GM23338 (cell line): Measurements from ENCODE around the gene WIPI1. TPM values are rescaled to one million over a fixed set of nuclear protein-coding genes. Genes with fewer than 3 reads are reported as not detected.

Experiments
- ATAC-seq: fragments of 200-7000 bp; cut with Tn5 transposase; 3 replicates; pipeline ENCODE4 v1.9.1; 2020
- DNase-seq: peaks from one replicate; pipeline ENCODE4 v3.0.0-alpha.2; 2015; ENCODE audit warnings: low spot score
- H2AFZ ChIP-seq: fragments of 200-600 bp; sonication (generic); 2 replicates; pipeline ENCODE4 v1.8.0; 2016; ENCODE audit warnings: antibody characterized with exemption, mild to moderate bottlenecking, moderate library complexity
- H3F3A ChIP-seq: fragments of 200-600 bp; sonication (generic); replicated peaks from 2 replicates; pipeline ENCODE4 v1.8.0; 2017; ENCODE audit warnings: antibody characterized with exemption, mixed run types, low read depth
- H3K27ac ChIP-seq: fragments of 200-600 bp; sonication (generic); 2 replicates; pipeline ENCODE4 v1.6.1; 2016; ENCODE audit warnings: low read depth
- H3K27me3 ChIP-seq: fragments of 200-600 bp; sonication (generic); 2 replicates; pipeline ENCODE4 v1.8.0; 2016; ENCODE audit warnings: mild to moderate bottlenecking, mixed run types, moderate library complexity; ENCODE audit not compliant: insufficient read depth
- H3K36me3 ChIP-seq: fragments of 200-600 bp; sonication (generic); 2 replicates; pipeline ENCODE4 v1.8.0; 2016; ENCODE audit warnings: mild to moderate bottlenecking; ENCODE audit not compliant: insufficient read depth
- H3K4me1 ChIP-seq: fragments of 200-600 bp; sonication (generic); 2 replicates; pipeline ENCODE4 v1.8.0; 2016; ENCODE audit warnings: mild to moderate bottlenecking, moderate library complexity; ENCODE audit not compliant: insufficient read depth
- H3K4me2 ChIP-seq: fragments of 200-600 bp; sonication (generic); 2 replicates; pipeline ENCODE4 v1.7.1; 2017; ENCODE audit warnings: mixed run types
- H3K4me3 ChIP-seq: fragments of 200-600 bp; sonication (generic); 2 replicates; pipeline ENCODE4 v1.6.1; 2016; ENCODE audit warnings: mixed run types
- H3K79me2 ChIP-seq: fragments of 200-600 bp; sonication (generic); replicated peaks from 2 replicates; pipeline ENCODE4 v1.8.0; 2017; ENCODE audit warnings: mild to moderate bottlenecking; ENCODE audit not compliant: insufficient read depth
- H3K9me2 ChIP-seq: fragments of 200-600 bp; sonication (generic); 2 replicates; pipeline ENCODE4 v1.8.0; 2017; ENCODE audit not compliant: insufficient read depth
- H4K20me1 ChIP-seq: fragments of 200-600 bp; sonication (generic); replicated peaks from 2 replicates; pipeline ENCODE4 v1.8.0; 2017; ENCODE audit warnings: mild to moderate bottlenecking; ENCODE audit not compliant: insufficient read depth
- H3K27ac Mint-ChIP-seq: 2 replicates; pipeline ENCODE4 v1.8.0; 2020; ENCODE audit warnings: inconsistent platforms, mild to moderate bottlenecking, moderate library complexity, mixed read lengths
- H3K27me3 Mint-ChIP-seq: 3 replicates; pipeline ENCODE4 v1.8.0; 2022; ENCODE audit warnings: low read depth, mild to moderate bottlenecking, moderate library complexity, mixed read lengths, inconsistent platforms; ENCODE audit not compliant: insufficient read depth, poor library complexity
- H3K36me3 Mint-ChIP-seq: 3 replicates; pipeline ENCODE4 v1.8.0; 2021; ENCODE audit warnings: low read depth, mild to moderate bottlenecking, inconsistent platforms, moderate library complexity, mixed read lengths
- H3K4me1 Mint-ChIP-seq: 3 replicates; pipeline ENCODE4 v1.8.0; 2020; ENCODE audit warnings: mild to moderate bottlenecking, inconsistent platforms, mixed read lengths
- H3K4me3 Mint-ChIP-seq: 3 replicates; pipeline ENCODE4 v1.8.0; 2021; ENCODE audit warnings: moderate library complexity, mild to moderate bottlenecking, inconsistent platforms, mixed read lengths
- H3K9me3 Mint-ChIP-seq: 3 replicates; pipeline ENCODE4 v1.8.0; 2020; ENCODE audit warnings: moderate library complexity, mild to moderate bottlenecking, inconsistent platforms, mixed read lengths
- CREB1 ChIP-seq: fragments of 250-450 bp; sonication (Bioruptor Pico); IDR thresholded peaks from 2 replicates; pipeline ENCODE4 v1.5.0; 2020; ENCODE audit warnings: low read depth, mild to moderate bottlenecking, moderate library complexity
- ETS1 ChIP-seq: IDR thresholded peaks from 2 replicates; pipeline ENCODE4 v1.6.1; 2016; ENCODE audit warnings: antibody characterized with exemption
- EZH2 ChIP-seq: fragments of 200-600 bp; sonication (generic); IDR thresholded peaks from one replicate; pipeline ENCODE4 v1.8.0; 2017; ENCODE audit warnings: antibody characterized with exemption, mild to moderate bottlenecking, low read depth; ENCODE audit not compliant: unreplicated experiment
- EZH2phosphoT487 ChIP-seq: fragments of 200-600 bp; sonication (generic); IDR thresholded peaks from one replicate; pipeline ENCODE4 v1.8.1; 2018; ENCODE audit warnings: antibody characterized with exemption; ENCODE audit not compliant: unreplicated experiment
- JUNB ChIP-seq: IDR thresholded peaks from one replicate; pipeline ENCODE4 v1.6.1; 2016; ENCODE audit warnings: antibody characterized with exemption; ENCODE audit not compliant: unreplicated experiment
- NANOG ChIP-seq: IDR thresholded peaks from 2 replicates; pipeline ENCODE4 v1.6.1; 2016; ENCODE audit warnings: antibody characterized with exemption, borderline replicate concordance
- POLR2AphosphoS5 ChIP-seq: IDR thresholded peaks from 2 replicates; pipeline ENCODE4 v1.6.1; 2016; ENCODE audit warnings: antibody characterized with exemption, low read depth
- ZNF114 ChIP-seq: fragments of 250-450 bp; sonication (Bioruptor Pico); IDR thresholded peaks from 2 replicates; pipeline ENCODE4 v1.5.0; 2020; ENCODE audit warnings: mild to moderate bottlenecking, moderate library complexity
- ZNF331 ChIP-seq: fragments of 250-450 bp; sonication (Bioruptor Pico); IDR thresholded peaks from 2 replicates; pipeline ENCODE4 v1.5.0; 2020; ENCODE audit warnings: low read depth, mild to moderate bottlenecking, moderate library complexity
- polyA plus RNA-seq: library from polyadenylated mRNA; unstranded; fragments of >200 nt; fragmentation: Nextera tagmentation; extraction: Ambion mirVana; gene quantifications from 2 replicates; pipeline ENCODE4 v1.2.1, GENCODE V29; 2016
- total RNA-seq: library from RNA; depleted of rRNA; stranded (reverse); fragments of >200 nt; shearing (Covaris generic); gene quantifications from 2 replicates; pipeline ENCODE4 v1.2.3, GENCODE V29; 2014
- TF ChIP-seq, protein P1 (sequence below), 2 experiments: fragments of 200-600 bp in 1 of 2; sonication (generic) in 1 of 2; conservative IDR thresholded peaks; 2 replicates each; pipeline versions ENCODE4 v1.5.1 to v1.6.1; 2016 to 2017; ENCODE audit warnings: antibody characterized with exemption in 2 of 2, low read depth in 2 of 2, mild to moderate bottlenecking in 2 of 2, moderate library complexity in 1 of 2
- TF ChIP-seq, protein P2 (sequence below): IDR thresholded peaks from one replicate; pipeline ENCODE4 v1.6.1; 2018; ENCODE audit warnings: antibody characterized with exemption; ENCODE audit not compliant: unreplicated experiment

WIPI1 gene
- total and polyA plus RNA-seq, 2 experiments from 2014 or later, result 24.1 to 29.3 TPM

- Histone ChIP-seq H3K27me3 (no peaks in the 10 kb centered on the region), H3K4me2 (no peak overlapping the region), H3K9me2 (no peaks in the 10 kb centered on the region), H3F3A (no peaks in the 10 kb centered on the region), H3K4me1 (no peaks in the 10 kb centered on the region), H3K79me2 (no peaks in the 10 kb centered on the region), H2AFZ (no peak overlapping the region), H4K20me1 (no peaks in the 10 kb centered on the region), H3K27ac (no peak overlapping the region), H3K36me3 (no peaks in the 10 kb centered on the region), H3K4me3 (no peak overlapping the region)
- Mint-ChIP-seq H3K4me1 (peaks cover 11% of the 10 kb centered on the region), H3K9me3 (no peaks in the 10 kb centered on the region), H3K4me3 (no peak overlapping the region), H3K36me3 (peaks cover 8% of the 10 kb centered on the region; the same call in 2 of the 3 replicates), H3K27me3 (peaks cover 2% of the 10 kb centered on the region), H3K27ac (no peak overlapping the region)
- TF ChIP-seq CREB1 (CRISPR knock-in tag), result no peak
- no peak for TF ChIP-seq ZNF331
- TF ChIP-seq ZNF114, result no peak
- no peak for TF ChIP-seq EZH2
- TF ChIP-seq, protein P1, sequence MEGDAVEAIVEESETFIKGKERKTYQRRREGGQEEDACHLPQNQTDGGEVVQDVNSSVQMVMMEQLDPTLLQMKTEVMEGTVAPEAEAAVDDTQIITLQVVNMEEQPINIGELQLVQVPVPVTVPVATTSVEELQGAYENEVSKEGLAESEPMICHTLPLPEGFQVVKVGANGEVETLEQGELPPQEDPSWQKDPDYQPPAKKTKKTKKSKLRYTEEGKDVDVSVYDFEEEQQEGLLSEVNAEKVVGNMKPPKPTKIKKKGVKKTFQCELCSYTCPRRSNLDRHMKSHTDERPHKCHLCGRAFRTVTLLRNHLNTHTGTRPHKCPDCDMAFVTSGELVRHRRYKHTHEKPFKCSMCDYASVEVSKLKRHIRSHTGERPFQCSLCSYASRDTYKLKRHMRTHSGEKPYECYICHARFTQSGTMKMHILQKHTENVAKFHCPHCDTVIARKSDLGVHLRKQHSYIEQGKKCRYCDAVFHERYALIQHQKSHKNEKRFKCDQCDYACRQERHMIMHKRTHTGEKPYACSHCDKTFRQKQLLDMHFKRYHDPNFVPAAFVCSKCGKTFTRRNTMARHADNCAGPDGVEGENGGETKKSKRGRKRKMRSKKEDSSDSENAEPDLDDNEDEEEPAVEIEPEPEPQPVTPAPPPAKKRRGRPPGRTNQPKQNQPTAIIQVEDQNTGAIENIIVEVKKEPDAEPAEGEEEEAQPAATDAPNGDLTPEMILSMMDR (conservative IDR thresholded peaks at IDR 0.05; ENCODE audit: low read depth in 2 of 2), result peak; percentile 87 to 95
- TF ChIP-seq ETS1, result no peak
- no peak for TF ChIP-seq EZH2phosphoT487
- no peak for TF ChIP-seq POLR2AphosphoS5
- TF ChIP-seq JUNB, result no peak
- DNase-seq, result peak; percentile 89
- peak; percentile 87 for ATAC-seq
These were observed 21.1 kb downstream of the WIPI1 start for GRCh38 chr17:68435876-68436842.

GRCh38 chr17:68435361-68435760, 21.9 kb downstream of the WIPI1 start:
- H3K4me1 Mint-ChIP-seq, result peaks cover 9% of the 10 kb centered on the region
- Histone ChIP-seq H3K9me2 (no peaks in the 10 kb centered on the region), H3K4me2 (no peak overlapping the region), H2AFZ (no peak overlapping the region), H3K27me3 (no peaks in the 10 kb centered on the region), H3K36me3 (no peaks in the 10 kb centered on the region), H4K20me1 (no peaks in the 10 kb centered on the region), H3K4me1 (no peaks in the 10 kb centered on the region), H3K4me3 (no peak overlapping the region), H3F3A (no peaks in the 10 kb centered on the region), H3K27ac (no peak overlapping the region), H3K79me2 (no peaks in the 10 kb centered on the region)
- DNase-seq, result no peak
- ATAC-seq, result no peak
- no peak overlapping the region for H3K27ac Mint-ChIP-seq
- H3K36me3 Mint-ChIP-seq, result peaks cover 8% of the 10 kb centered on the region; the same call in 2 of the 3 replicates
- H3K4me3 Mint-ChIP-seq, result no peak overlapping the region
- H3K9me3 Mint-ChIP-seq, result no peaks in the 10 kb centered on the region
- H3K27me3 Mint-ChIP-seq, result peaks cover 2% of the 10 kb centered on the region
- no peak for TF ChIP-seq ZNF331
- TF ChIP-seq, protein P2, sequence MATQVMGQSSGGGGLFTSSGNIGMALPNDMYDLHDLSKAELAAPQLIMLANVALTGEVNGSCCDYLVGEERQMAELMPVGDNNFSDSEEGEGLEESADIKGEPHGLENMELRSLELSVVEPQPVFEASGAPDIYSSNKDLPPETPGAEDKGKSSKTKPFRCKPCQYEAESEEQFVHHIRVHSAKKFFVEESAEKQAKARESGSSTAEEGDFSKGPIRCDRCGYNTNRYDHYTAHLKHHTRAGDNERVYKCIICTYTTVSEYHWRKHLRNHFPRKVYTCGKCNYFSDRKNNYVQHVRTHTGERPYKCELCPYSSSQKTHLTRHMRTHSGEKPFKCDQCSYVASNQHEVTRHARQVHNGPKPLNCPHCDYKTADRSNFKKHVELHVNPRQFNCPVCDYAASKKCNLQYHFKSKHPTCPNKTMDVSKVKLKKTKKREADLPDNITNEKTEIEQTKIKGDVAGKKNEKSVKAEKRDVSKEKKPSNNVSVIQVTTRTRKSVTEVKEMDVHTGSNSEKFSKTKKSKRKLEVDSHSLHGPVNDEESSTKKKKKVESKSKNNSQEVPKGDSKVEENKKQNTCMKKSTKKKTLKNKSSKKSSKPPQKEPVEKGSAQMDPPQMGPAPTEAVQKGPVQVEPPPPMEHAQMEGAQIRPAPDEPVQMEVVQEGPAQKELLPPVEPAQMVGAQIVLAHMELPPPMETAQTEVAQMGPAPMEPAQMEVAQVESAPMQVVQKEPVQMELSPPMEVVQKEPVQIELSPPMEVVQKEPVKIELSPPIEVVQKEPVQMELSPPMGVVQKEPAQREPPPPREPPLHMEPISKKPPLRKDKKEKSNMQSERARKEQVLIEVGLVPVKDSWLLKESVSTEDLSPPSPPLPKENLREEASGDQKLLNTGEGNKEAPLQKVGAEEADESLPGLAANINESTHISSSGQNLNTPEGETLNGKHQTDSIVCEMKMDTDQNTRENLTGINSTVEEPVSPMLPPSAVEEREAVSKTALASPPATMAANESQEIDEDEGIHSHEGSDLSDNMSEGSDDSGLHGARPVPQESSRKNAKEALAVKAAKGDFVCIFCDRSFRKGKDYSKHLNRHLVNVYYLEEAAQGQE, result no peak
- TF ChIP-seq JUNB, result no peak
- TF ChIP-seq, protein P1 (conservative IDR thresholded peaks at IDR 0.05; ENCODE audit: low read depth in 2 of 2), result no peak
- TF ChIP-seq ETS1, result no peak
- TF ChIP-seq EZH2, result no peak
- no peak for TF ChIP-seq CREB1 (CRISPR knock-in tag)
- TF ChIP-seq POLR2AphosphoS5, result no peak
- no peak for TF ChIP-seq NANOG
